ENCODE measurements around the gene FOXK2. TPM values are rescaled to one million over a fixed set of nuclear protein-coding genes. Genes with fewer than 3 reads are reported as not detected.

The FOXK2 gene
- total and polyA plus RNA-seq, 2 experiments from 2014 or later: 30.2 to 37.7 TPM

- no peak overlapping the region for H3K4me3 ChIP-seq
- H3K9me3 ChIP-seq (ENCODE audit: low read depth): no peaks in the 10 kb centered on the region
- no peak overlapping the region for H3K4me2 ChIP-seq
- H3K79me2 ChIP-seq: no peaks in the 10 kb centered on the region
- no peak for DNase-seq (ENCODE audit: low spot score)
- no peaks in the 10 kb centered on the region for H4K20me1 ChIP-seq (ENCODE audit: insufficient read depth, poor library complexity, severe bottlenecking)
- H3K4me1 ChIP-seq (ENCODE audit: insufficient read depth): peaks cover 3% of the 10 kb centered on the region
- no peaks in the 10 kb centered on the region for H3K9me2 ChIP-seq (replicated peaks; ENCODE audit: insufficient read depth)
- H3K27me3 ChIP-seq: no peaks in the 10 kb centered on the region
- H3K36me3 ChIP-seq (replicated peaks; ENCODE audit: insufficient read depth, low read depth): no peaks in the 10 kb centered on the region
- H3K27ac ChIP-seq: no peak overlapping the region
- TF ChIP-seq CTCF (IDR thresholded peaks at IDR 0.05; ENCODE audit: poor library complexity) (no peak), EZH2phosphoT487 (IDR thresholded peaks at IDR 0.05; ENCODE audit: low read depth, severe bottlenecking, unreplicated experiment) (no peak), EZH2 (IDR thresholded peaks at IDR 0.05; ENCODE audit: borderline replicate concordance) (no peak)
- WGBS (ENCODE audit: low lambda C conversion rate, missing lambda C conversion rate): 87% methylated on average over 8 of the region's 8 CpGs
- H2AFZ ChIP-seq: no peak overlapping the region
These were observed 17.3 kb upstream of the FOXK2 start for GRCh38 chr17:82502207-82502606.

- H3K4me2 ChIP-seq: no peak overlapping the region
- H3K4me3 ChIP-seq: no peak overlapping the region
- no peaks in the 10 kb centered on the region for H3K27me3 ChIP-seq
- H3K9me3 ChIP-seq (ENCODE audit: low read depth): no peaks in the 10 kb centered on the region
- 79% methylated on average over 10 of the region's 12 CpGs for WGBS (ENCODE audit: low lambda C conversion rate, missing lambda C conversion rate)
- no peak overlapping the region for H2AFZ ChIP-seq
- no peaks in the 10 kb centered on the region for H3K4me1 ChIP-seq (ENCODE audit: insufficient read depth)
- no peaks in the 10 kb centered on the region for H4K20me1 ChIP-seq (ENCODE audit: insufficient read depth, poor library complexity, severe bottlenecking)
- DNase-seq (ENCODE audit: low spot score): no peak
- no peak overlapping the region for H3K27ac ChIP-seq
- no peaks in the 10 kb centered on the region for H3K79me2 ChIP-seq
- no peaks in the 10 kb centered on the region for H3K36me3 ChIP-seq (replicated peaks; ENCODE audit: insufficient read depth, low read depth)
- TF ChIP-seq EZH2phosphoT487 (IDR thresholded peaks at IDR 0.05; ENCODE audit: low read depth, severe bottlenecking, unreplicated experiment): no peak
- no peak for TF ChIP-seq EZH2 (IDR thresholded peaks at IDR 0.05; ENCODE audit: borderline replicate concordance)
- TF ChIP-seq CTCF (IDR thresholded peaks at IDR 0.05; ENCODE audit: poor library complexity): no peak
- H3K9me2 ChIP-seq (replicated peaks; ENCODE audit: insufficient read depth): no peaks in the 10 kb centered on the region
These were observed 16.3 kb upstream of the FOXK2 start for GRCh38 chr17:82503094-82503727.

GRCh38 chr17:82503728-82504308, 15.7 kb upstream of the FOXK2 start:
- H3K4me1 ChIP-seq (ENCODE audit: insufficient read depth): no peaks in the 10 kb centered on the region
- DNase-seq (ENCODE audit: low spot score): no peak
- H3K79me2 ChIP-seq: no peaks in the 10 kb centered on the region
- H4K20me1 ChIP-seq (ENCODE audit: insufficient read depth, poor library complexity, severe bottlenecking): no peaks in the 10 kb centered on the region
- no peak overlapping the region for H3K4me2 ChIP-seq
- H2AFZ ChIP-seq: no peak overlapping the region
- H3K36me3 ChIP-seq (replicated peaks; ENCODE audit: insufficient read depth, low read depth): no peaks in the 10 kb centered on the region
- TF ChIP-seq EZH2 (IDR thresholded peaks at IDR 0.05; ENCODE audit: borderline replicate concordance) (no peak), CTCF (IDR thresholded peaks at IDR 0.05; ENCODE audit: poor library complexity) (no peak), EZH2phosphoT487 (IDR thresholded peaks at IDR 0.05; ENCODE audit: low read depth, severe bottlenecking, unreplicated experiment) (no peak)
- no peak overlapping the region for H3K4me3 ChIP-seq
- no peaks in the 10 kb centered on the region for H3K27me3 ChIP-seq
- no peaks in the 10 kb centered on the region for H3K9me2 ChIP-seq (replicated peaks; ENCODE audit: insufficient read depth)
- no peak overlapping the region for H3K27ac ChIP-seq
- no peaks in the 10 kb centered on the region for H3K9me3 ChIP-seq (ENCODE audit: low read depth)
- WGBS (ENCODE audit: low lambda C conversion rate, missing lambda C conversion rate): 88% methylated on average over 21 of the region's 21 CpGs
